ENCODE measurements around the gene ANKRD1. TPM values are rescaled to one million over a fixed set of nuclear protein-coding genes. Genes with fewer than 3 reads are reported as not detected.

Gene ANKRD1
- total RNA-seq, 2 experiments from 2014 or later, result not detected

DNA sequence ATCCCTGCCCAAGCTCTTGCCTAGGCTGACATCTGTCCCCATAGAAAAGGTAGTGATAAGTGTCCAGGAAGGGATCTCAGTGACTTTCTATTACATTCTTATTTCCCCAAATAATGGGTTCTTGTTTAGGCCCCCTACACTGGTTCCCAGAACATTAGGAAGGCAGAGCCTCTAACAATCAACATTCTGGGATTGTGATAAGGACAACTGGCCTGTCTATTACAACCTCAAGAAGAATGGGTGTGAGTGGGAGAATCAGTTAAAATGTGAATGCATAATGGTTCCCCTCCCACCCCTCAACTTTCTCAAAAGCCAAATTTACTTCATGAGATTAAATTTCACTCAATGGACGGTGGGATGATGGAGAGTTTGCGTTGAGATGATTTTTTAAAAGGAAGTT, 6.4 kb upstream of the ANKRD1 start:
- DNase-seq, result no peak
- Mint-ChIP-seq H3K27ac (no peak overlapping the region), H3K4me1 (no peaks in the 10 kb centered on the region), H3K27me3 (peaks cover 29% of the 10 kb centered on the region), H3K36me3 (ENCODE audit: low read depth) (no peaks in the 10 kb centered on the region), H3K9me3 (no peaks in the 10 kb centered on the region), H3K4me3 (no peak overlapping the region)
- CTCF ChIA-PET, result no interaction called here
- POLR2A ChIA-PET, result no interaction called here

DNA sequence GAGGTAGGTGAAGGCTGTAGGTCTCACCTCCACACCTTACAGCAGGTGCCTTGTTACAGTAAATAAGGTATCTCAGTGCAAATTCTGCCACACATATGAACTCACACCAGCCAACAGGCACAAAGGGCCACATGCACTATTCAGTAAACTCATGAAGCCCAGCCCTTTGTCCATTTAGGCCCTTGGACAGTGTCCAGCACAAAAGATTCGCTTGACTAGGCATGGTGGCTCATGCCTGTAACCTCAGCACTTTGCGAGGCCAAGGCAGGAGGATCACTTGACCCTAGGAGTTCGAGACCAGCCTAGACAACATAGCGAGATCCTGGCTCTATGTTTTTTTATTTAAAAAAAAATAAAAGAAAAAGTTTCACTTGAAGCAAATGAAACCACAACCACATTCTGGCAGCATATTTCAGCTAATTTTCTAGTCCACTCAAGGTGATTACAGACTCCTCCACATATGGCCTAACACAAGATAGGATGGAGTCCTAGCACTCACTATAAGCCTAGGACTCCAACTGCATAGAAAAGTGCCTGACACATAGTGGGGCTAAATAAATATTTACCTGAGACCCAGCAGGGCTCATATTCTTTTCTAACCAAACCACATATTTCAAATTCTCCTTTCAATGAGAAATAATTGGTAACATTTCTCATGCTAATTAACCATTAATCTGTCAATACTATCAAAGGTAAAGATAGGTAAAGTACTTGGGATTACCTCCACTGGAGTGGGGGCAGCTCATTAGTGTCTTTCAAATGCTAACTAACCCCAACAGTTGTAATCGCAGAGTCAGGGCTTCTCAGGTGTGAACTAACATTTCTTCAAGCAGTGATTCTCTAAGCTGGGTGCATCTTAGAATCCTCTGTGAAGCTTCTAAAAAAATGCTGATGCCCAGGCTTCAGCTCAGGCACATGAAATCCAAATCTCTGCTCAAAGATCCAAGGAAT, 4.5 kb upstream of the ANKRD1 start:
- DNase-seq, result no peak
- H3K27me3 Mint-ChIP-seq, result peaks cover 29% of the 10 kb centered on the region
- ChIA-PET CTCF (interaction anchor here (1.4 kb wide), 1 partner anchor 14 kb away, joined by 7 read pairs; no protein-coding TSS in a partner anchor), POLR2A (no interaction called here)
- no peaks in the 10 kb centered on the region for H3K36me3 Mint-ChIP-seq (ENCODE audit: low read depth)
- no peak overlapping the region for H3K4me3 Mint-ChIP-seq
- H3K9me3 Mint-ChIP-seq, result no peaks in the 10 kb centered on the region
- no peak overlapping the region for H3K27ac Mint-ChIP-seq
- no peaks in the 10 kb centered on the region for H3K4me1 Mint-ChIP-seq

DNA sequence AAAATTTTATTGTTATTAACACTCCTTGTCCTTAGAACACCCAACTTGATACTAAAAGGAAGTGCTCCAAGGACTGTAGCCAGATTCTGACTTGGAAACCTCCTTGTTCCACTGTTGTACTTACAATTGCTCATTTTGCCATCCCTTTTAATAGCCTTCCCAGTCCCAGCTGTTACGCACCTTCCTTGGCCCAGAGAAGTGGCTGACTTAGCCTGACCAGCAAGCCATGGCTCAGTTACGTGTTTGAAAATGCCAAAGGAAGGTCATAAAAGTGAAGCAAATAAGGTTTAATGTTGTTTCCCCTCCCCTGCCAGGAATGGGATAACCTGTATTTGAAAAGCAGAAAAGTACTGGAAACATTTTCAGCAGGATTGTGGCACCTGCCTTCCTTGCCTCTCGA, 3.7 kb upstream of the ANKRD1 start:
- H3K4me1 Mint-ChIP-seq, result no peaks in the 10 kb centered on the region
- POLR2A ChIA-PET, result no interaction called here
- H3K36me3 Mint-ChIP-seq (ENCODE audit: low read depth), result no peaks in the 10 kb centered on the region
- H3K27ac Mint-ChIP-seq, result no peak overlapping the region
- no peak for DNase-seq
- no peak overlapping the region for H3K4me3 Mint-ChIP-seq
- CTCF ChIA-PET, result no interaction called here
- H3K27me3 Mint-ChIP-seq, result peaks cover 24% of the 10 kb centered on the region
- H3K9me3 Mint-ChIP-seq, result no peaks in the 10 kb centered on the region

DNA sequence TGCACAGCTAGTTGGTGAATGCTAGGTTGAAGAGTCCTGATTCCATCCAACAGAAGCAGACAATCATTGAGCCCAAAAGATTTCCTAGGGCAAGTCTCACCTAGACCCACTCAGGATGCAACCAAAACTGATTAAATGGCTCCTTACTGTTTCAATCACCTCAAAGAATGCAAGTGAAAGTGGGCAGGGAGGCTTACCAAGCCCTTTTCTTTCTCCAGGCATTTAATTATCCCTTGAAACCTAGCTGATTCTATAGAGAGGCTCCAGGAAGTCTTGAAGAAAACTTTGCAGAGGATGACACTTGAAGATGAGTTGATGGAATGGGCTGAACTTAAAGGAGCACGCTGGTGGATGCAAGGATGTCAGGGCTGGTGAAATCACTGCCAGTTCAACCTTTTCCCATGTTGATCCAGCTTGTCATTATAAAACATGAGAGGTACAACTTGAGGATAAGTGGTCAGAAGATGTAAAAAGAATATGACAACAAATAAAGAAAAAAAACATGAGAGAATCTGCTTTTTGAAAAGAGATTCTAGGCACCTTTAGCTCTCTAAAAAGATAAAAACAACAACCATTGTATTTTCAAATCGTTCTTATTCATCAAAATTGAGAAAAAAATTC, 2.3 kb upstream of the ANKRD1 start:
- ChIA-PET POLR2A (no interaction called here), CTCF (interaction anchor here (1.4 kb wide), 1 partner anchor 13 kb away, joined by 4 read pairs; no protein-coding TSS in a partner anchor)
- Mint-ChIP-seq H3K27ac (no peak overlapping the region), H3K4me1 (no peaks in the 10 kb centered on the region), H3K27me3 (peaks cover 16% of the 10 kb centered on the region), H3K4me3 (no peak overlapping the region), H3K9me3 (no peaks in the 10 kb centered on the region), H3K36me3 (ENCODE audit: low read depth) (no peaks in the 10 kb centered on the region)
- no peak for DNase-seq

DNA sequence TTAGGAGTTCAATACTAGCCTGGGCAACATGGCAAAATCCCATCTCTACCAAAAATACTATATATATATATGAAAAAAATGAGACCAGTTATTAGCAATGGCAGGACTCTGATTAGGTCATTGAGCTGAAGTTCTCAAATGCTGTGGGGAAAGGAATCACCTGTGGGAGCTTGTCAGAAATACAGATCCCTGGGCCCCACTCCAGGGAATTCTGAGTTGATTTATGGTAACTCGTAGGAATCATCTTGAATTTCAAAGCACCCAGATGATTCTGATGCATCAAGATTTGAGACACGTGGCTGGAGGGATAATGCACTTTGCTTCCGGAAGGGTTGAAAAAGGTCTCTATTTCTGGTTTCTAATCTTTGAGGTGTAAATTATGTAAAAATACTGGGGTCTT, 1.0 kb upstream of the ANKRD1 start:
- POLR2A ChIA-PET, result no interaction called here
- H3K4me3 Mint-ChIP-seq, result no peak overlapping the region

DNA sequence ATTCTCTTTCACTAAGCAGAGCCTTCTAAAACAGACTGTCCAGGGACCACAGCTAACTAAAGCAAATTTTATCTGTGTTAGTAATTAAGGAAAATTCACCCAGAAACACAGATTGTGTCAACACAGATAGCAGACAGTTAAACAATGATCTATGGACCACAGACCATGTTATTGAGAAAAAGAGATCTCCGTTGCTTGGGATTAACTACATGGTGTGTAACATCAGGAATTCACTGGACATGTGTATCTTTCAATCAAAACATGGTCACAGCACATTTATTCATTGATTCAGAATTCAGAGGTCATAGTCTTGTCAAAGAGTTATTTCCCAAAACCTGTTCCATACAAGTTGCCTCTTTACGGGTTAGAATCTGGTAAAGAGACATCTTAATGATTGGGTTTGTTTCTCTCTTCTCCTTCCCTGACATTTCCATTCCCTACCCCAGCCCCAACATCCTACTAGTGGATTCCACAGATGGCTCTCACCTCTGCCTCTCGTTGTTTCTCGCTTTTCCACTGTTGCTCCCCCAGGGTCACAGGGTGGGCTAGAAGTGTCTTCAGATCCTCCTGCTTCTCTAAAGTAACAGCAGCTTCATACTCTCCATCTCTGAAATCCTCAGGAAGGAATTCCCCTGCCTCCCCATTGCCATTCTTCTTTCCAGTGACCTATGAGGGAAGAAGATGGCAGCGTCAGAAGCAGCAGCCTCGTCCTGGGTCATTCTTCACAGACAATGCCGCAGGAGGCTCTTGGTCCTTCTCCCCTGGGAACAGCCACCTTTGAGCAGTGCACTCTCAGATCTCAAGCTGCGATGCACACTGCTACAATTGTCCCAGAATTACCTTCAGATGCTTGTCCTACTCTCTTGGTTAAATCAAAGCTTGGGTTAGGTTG, 958 bp downstream of the ANKRD1 start:
- H3K4me3 Mint-ChIP-seq, result no peak overlapping the region
- peaks cover 14% of the 10 kb centered on the region for H3K27me3 Mint-ChIP-seq
- H3K27ac Mint-ChIP-seq, result no peak overlapping the region
- no peaks in the 10 kb centered on the region for H3K36me3 Mint-ChIP-seq (ENCODE audit: low read depth)
- POLR2A ChIA-PET, result no interaction called here
- CTCF ChIA-PET, result interaction anchor here (1.2 to 1.6 kb wide), 2 partner anchors 14 to 27 kb away, joined by 4 read pairs; no protein-coding TSS in a partner anchor
- no peaks in the 10 kb centered on the region for H3K4me1 Mint-ChIP-seq
- no peak for DNase-seq
- no peaks in the 10 kb centered on the region for H3K9me3 Mint-ChIP-seq

More for the DNA sequence above, 1.0 kb upstream of the ANKRD1 start:
- Mint-ChIP-seq H3K9me3 (no peaks in the 10 kb centered on the region), H3K27ac (no peak overlapping the region), H3K36me3 (ENCODE audit: low read depth) (no peaks in the 10 kb centered on the region), H3K4me1 (no peaks in the 10 kb centered on the region), H3K27me3 (peaks cover 12% of the 10 kb centered on the region)
- no peak for DNase-seq
- CTCF ChIA-PET, result interaction anchor here (0.5 kb wide), 1 partner anchor 68 kb away, joined by 3 read pairs; no protein-coding TSS in a partner anchor

DNA sequence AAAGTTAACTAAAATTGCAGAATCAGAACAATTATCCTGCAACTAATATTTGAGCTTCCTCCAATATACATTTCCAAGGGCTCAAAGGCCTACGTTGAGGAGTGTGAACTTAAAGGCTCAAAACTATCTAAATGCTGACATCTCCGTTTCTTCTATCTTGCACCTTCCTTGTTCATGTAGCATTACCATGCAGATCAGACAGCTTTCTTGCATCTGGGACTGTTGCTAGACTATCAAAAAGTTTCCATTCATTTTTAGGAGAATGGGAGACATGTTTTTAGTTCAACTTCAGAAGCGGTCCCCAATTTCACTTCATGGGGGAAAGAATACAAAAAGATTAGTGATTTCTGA, 2.9 kb downstream of the ANKRD1 start:
- POLR2A ChIA-PET, result no interaction called here
- no peaks in the 10 kb centered on the region for H3K4me1 Mint-ChIP-seq
- no peak overlapping the region for H3K27ac Mint-ChIP-seq
- DNase-seq, result no peak
- H3K9me3 Mint-ChIP-seq, result no peaks in the 10 kb centered on the region
- no peaks in the 10 kb centered on the region for H3K36me3 Mint-ChIP-seq (ENCODE audit: low read depth)
- H3K4me3 Mint-ChIP-seq, result no peak overlapping the region
- H3K27me3 Mint-ChIP-seq, result peaks cover 12% of the 10 kb centered on the region
- CTCF ChIA-PET, result interaction anchor here (0.5 to 1.1 kb wide), 4 partner anchors 9 to 171 kb away, joined by 3 to 4 read pairs (median 3); no protein-coding TSS in a partner anchor

DNA sequence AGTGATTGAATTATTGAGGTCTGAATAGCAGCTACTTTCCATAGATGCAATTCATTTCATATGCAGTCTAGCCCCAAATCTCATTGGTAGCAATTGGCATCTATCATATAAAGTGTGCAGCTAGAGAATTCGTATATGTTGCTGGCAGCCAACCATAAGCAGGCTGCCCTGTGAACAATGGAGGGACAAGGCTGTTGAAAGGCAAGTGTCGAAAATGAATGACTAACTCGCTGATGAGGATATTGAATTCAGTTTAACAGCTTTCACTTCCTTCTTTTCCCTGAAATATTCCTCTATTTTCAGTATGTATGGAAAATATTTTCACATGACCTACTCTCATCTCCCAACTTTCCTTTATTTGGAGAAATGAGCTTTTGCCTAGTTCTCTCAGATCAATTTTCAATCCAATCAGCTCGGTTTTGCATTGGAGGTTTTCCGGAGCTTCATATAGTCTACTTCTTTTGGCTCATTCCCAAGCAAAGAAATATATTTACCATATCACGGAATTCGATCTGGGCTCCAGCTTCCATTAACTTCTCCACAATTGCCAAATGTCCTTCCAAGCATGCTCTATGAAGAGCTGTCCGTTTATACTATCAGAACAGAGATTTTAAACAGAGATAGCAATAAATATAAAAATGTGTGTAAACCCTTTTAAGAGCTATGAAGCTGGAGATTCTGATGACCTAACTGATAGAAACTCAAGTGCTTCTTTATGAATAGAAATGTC, 3.5 kb downstream of the ANKRD1 start:
- Mint-ChIP-seq H3K27ac (no peak overlapping the region), H3K4me3 (no peak overlapping the region), H3K4me1 (no peaks in the 10 kb centered on the region), H3K36me3 (ENCODE audit: low read depth) (no peaks in the 10 kb centered on the region), H3K9me3 (no peaks in the 10 kb centered on the region), H3K27me3 (peaks cover 9% of the 10 kb centered on the region)
- DNase-seq, result no peak
- ChIA-PET POLR2A (no interaction called here), CTCF (interaction anchor here (0.5 to 0.9 kb wide), 3 partner anchors 64 to 380 kb away, joined by 3 to 4 read pairs (median 3); no protein-coding TSS in a partner anchor)

DNA sequence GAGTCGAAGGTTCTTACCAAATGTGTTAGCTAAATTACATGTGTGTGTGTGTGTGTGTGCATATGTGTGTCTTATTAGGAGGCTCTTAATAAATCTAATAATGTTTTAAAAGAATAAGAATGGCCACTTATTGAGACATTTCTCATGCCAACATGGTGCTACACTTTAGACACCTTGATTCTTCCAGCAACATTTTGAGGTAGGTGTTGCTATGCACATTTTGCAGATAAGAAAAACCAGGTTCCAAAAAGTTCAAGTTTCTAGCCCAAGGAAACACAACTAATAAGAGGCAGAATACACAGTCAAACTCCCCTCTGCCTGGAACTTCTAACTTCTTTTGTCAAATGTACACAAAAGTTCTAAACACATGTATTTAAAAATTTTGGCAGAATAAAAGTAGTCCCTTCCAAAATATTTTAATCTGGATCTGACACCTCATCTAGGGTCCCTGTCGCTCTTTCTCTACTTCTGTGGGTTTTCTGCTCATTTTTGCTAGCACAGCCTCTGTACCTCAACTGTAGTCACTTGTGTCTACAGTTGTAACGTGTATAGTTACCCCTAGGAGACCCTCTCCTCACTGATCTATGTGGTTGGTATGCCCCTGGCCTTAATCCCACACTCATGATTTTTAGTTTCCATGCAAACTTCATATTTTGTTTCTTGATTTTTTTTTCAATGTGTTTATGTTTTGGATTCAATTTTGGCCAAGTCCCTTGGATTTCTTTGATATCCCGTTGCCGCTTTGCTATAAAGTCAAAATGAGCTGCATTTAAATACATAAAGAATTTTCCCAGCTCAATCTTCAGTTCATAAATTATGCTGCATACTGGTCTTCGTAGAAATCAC, 4.3 kb downstream of the ANKRD1 start:
- H3K9me3 Mint-ChIP-seq, result no peaks in the 10 kb centered on the region
- H3K36me3 Mint-ChIP-seq (ENCODE audit: low read depth), result no peaks in the 10 kb centered on the region
- H3K27me3 Mint-ChIP-seq, result peaks cover 5% of the 10 kb centered on the region
- peaks cover 2% of the 10 kb centered on the region for H3K4me1 Mint-ChIP-seq
- H3K4me3 Mint-ChIP-seq, result no peak overlapping the region
- ChIA-PET POLR2A (no interaction called here), CTCF (interaction anchor here (0.7 kb wide), 1 partner anchor 381 kb away, joined by 3 read pairs; no protein-coding TSS in a partner anchor)
- no peak overlapping the region for H3K27ac Mint-ChIP-seq
- DNase-seq, result no peak

DNA sequence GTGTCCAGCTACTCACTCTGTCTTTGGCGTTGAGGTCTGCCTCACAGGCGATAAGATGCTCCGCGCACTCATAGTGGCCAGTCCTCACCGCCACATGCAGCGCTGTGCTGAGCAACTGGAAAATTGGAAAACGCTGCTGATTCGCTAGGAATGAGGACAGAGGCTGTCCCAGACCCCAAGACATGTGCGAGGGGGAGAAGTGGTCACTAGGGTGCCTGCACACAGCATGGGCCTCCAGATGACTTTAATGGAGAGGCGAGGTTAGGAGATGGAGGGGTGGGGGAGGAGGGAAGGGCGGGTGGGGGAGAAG, 5.2 kb downstream of the ANKRD1 start:
- no peak overlapping the region for H3K4me3 Mint-ChIP-seq
- no peaks in the 10 kb centered on the region for H3K36me3 Mint-ChIP-seq (ENCODE audit: low read depth)
- H3K27ac Mint-ChIP-seq, result no peak overlapping the region
- H3K9me3 Mint-ChIP-seq, result no peaks in the 10 kb centered on the region
- DNase-seq, result no peak
- H3K4me1 Mint-ChIP-seq, result peaks cover 2% of the 10 kb centered on the region
- POLR2A ChIA-PET, result no interaction called here
- H3K27me3 Mint-ChIP-seq, result peaks cover 5% of the 10 kb centered on the region
- CTCF ChIA-PET, result no interaction called here

DNA sequence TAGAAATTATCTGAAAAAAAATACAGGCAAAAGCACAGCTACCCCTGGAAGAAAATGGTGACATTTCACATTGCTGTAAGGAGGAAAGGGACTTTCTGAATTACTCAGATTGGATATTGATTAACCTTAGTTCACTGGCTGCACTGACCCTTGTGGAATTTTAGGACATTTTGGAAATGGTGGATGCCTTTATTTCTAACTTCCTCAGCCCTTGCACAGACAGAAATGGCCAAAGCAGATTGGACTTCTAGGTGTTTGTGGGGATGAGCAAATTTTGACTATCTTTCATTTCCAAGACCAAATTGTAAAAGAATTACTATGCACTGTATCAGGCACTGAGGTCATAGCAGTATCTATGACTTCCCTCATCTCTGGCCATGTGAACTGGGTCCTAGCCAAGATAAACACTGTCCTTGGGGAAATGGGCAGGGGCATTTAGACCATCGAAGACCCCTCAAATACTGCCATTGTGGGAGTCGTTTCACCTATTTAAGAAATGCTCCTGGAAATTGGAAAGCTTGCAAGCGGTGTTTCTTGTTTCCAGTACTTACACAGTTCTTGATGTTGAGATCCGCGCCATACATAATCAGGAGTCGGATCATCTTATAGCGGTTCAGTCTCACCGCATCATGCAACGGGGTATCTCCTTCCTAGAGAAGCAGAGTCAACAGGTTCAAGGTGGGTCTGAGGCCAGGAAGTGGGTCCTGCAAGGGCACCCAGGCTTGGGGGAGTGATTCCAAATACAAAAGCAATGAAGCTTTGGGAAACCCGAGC, 5.7 kb downstream of the ANKRD1 start:
- Mint-ChIP-seq H3K9me3 (no peaks in the 10 kb centered on the region), H3K4me3 (no peak overlapping the region), H3K27ac (no peak overlapping the region), H3K4me1 (peaks cover 2% of the 10 kb centered on the region), H3K27me3 (peaks cover 5% of the 10 kb centered on the region), H3K36me3 (ENCODE audit: low read depth) (no peaks in the 10 kb centered on the region)
- POLR2A ChIA-PET, result no interaction called here
- CTCF ChIA-PET, result interaction anchor here (0.9 kb wide), 1 partner anchor 336 kb away, joined by 3 read pairs; no protein-coding TSS in a partner anchor
- no peak for DNase-seq

All from activated CD4-positive, alpha-beta memory T cell treated with anti-CD3 and anti-CD28 coated beads, Interleukin-2, amount 10 ng/mL, durations not matched to agents 7 days and 5 days (primary cell).